Activated CD4-positive, alpha-beta memory T cell treated with anti-CD3 and anti-CD28 coated beads, Interleukin-2, amount 10 ng/mL, durations not matched to agents 7 days and 5 days (primary cell): ENCODE results near the gene DNAJC7. TPM values are rescaled to one million over a fixed set of nuclear protein-coding genes. Genes with fewer than 3 reads are reported as not detected.

ENCODE experiments used
- CTCF ChIA-PET: fragments of 350-600 bp; sonication (Branson Sonifier 250); formaldehyde crosslinking; loops from one replicate; lab custom pipeline; 2021; ENCODE audit warnings: antibody characterized with exemption, inconsistent platforms; lab: Charles Lee
- POLR2A ChIA-PET: fragments of 350-600 bp; sonication (Branson Sonifier 250); formaldehyde crosslinking; loops from one replicate; lab custom pipeline; 2021; ENCODE audit warnings: antibody characterized with exemption; lab: Charles Lee
- DNase-seq: peaks from one replicate; pipeline ENCODE4 v3.0.0-alpha.2; 2020
- H3K27ac Mint-ChIP-seq: one replicate; pipeline ENCODE4 v1.8.0; 2021; ENCODE audit warnings: mild to moderate bottlenecking, mixed read lengths
- H3K27me3 Mint-ChIP-seq: one replicate; pipeline ENCODE4 v1.8.0; 2021; ENCODE audit warnings: mixed read lengths
- H3K36me3 Mint-ChIP-seq: one replicate; pipeline ENCODE4 v1.8.0; 2021; ENCODE audit warnings: low read depth, mixed read lengths
- H3K4me1 Mint-ChIP-seq: one replicate; pipeline ENCODE4 v1.8.0; 2021; ENCODE audit warnings: mixed read lengths
- H3K4me3 Mint-ChIP-seq: one replicate; pipeline ENCODE4 v1.8.0; 2021; ENCODE audit warnings: mild to moderate bottlenecking, mixed read lengths
- H3K9me3 Mint-ChIP-seq: one replicate; pipeline ENCODE4 v1.8.0; 2021; ENCODE audit warnings: mixed read lengths
- total RNA-seq, 2 experiments: library from RNA; stranded (reverse); gene quantifications; one replicate each; pipeline ENCODE4 v1.2.3, GENCODE V29; 2021

Gene DNAJC7, protein sequence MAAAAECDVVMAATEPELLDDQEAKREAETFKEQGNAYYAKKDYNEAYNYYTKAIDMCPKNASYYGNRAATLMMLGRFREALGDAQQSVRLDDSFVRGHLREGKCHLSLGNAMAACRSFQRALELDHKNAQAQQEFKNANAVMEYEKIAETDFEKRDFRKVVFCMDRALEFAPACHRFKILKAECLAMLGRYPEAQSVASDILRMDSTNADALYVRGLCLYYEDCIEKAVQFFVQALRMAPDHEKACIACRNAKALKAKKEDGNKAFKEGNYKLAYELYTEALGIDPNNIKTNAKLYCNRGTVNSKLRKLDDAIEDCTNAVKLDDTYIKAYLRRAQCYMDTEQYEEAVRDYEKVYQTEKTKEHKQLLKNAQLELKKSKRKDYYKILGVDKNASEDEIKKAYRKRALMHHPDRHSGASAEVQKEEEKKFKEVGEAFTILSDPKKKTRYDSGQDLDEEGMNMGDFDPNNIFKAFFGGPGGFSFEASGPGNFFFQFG
- 10 to 100 TPM; 88.7 to 95.1 TPM for total RNA-seq

GRCh38 chr17:42016941-42017865, at the start of gene DNAJC7:
TSS of gene DNAJC7 (minus strand) at chr17:42017439. CDS start at chr17:42017416, 23 bp downstream.
- no peaks in the 10 kb centered on the region for H3K9me3 Mint-ChIP-seq
- peak within 1 kb of the TSS; percentile 97 for H3K27ac Mint-ChIP-seq
- peak; percentile 91 for DNase-seq
- CTCF ChIA-PET, result interaction anchor here (0.7 to 4.8 kb wide), 23 partner anchors 8 to 205 kb away, joined by 3 to 70 read pairs (median 5); partner anchors contain the start of genes ACLY, CNP, DHX58 and KCNH4
- peaks cover 65% of the 10 kb centered on the region for H3K4me1 Mint-ChIP-seq
- POLR2A ChIA-PET, result interaction anchor here (0.6 to 12.8 kb wide), 39 partner anchors 8 to 981 kb away, joined by 3 to 237 read pairs (median 4); partner anchors contain the start of genes ACLY, CNP, DHX58 and EIF1
- peaks cover 35% of the 10 kb centered on the region for H3K36me3 Mint-ChIP-seq
- peak within 1 kb of the TSS; percentile 99 for H3K4me3 Mint-ChIP-seq
- H3K27me3 Mint-ChIP-seq, result no peaks in the 10 kb centered on the region

DNA sequence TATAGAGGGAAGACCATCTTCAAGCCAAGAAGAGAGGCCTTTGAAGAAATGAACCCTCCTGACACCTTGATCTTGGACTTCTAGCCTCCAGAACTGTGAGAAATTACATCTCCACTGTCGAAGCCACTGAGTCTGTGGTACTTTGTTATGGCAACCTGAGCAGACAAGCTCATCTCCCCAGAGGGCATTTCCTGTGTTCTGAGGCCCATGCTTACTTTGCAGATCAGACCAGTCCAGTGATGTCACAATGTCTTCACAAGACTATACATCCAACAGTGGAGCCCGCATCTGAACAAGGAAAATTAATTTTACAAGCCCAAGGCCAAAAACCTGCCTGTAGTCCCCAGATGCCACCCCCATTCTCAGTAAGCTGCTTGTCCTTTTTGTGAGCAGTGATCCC, 48.0 kb upstream of the DNAJC7 start:
- DNase-seq, result no peak
- peaks cover 15% of the 10 kb centered on the region for H3K4me1 Mint-ChIP-seq
- no peak overlapping the region for H3K4me3 Mint-ChIP-seq
- H3K27me3 Mint-ChIP-seq, result no peaks in the 10 kb centered on the region
- no peaks in the 10 kb centered on the region for H3K36me3 Mint-ChIP-seq
- CTCF ChIA-PET, result interaction anchor here (0.7 to 4.2 kb wide), 14 partner anchors 9 to 101 kb away, joined by 3 to 32 read pairs (median 4); partner anchors contain the start of genes DHX58, DNAJC7, KAT2A and NKIRAS2
- no peaks in the 10 kb centered on the region for H3K9me3 Mint-ChIP-seq
- POLR2A ChIA-PET, result interaction anchor here (1.1 to 1.9 kb wide), 5 partner anchors 12 to 55 kb away, joined by 3 to 8 read pairs (median 5); partner anchors contain the start of genes DHX58 and DNAJC7
- H3K27ac Mint-ChIP-seq, result no peak overlapping the region

GRCh38 chr17:42062681-42063080, 45.4 kb upstream of the DNAJC7 start:
- peaks cover 15% of the 10 kb centered on the region for H3K4me1 Mint-ChIP-seq
- H3K9me3 Mint-ChIP-seq, result no peaks in the 10 kb centered on the region

GRCh38 chr17:42061646-42062487, 44.6 kb upstream of the DNAJC7 start:
- H3K27ac Mint-ChIP-seq, result no peak overlapping the region
- DNase-seq, result no peak
- CTCF ChIA-PET, result interaction anchor here (1.5 kb wide), 1 partner anchor 42 kb away, joined by 4 read pairs; the partner anchor contains the start of gene NKIRAS2
- H3K9me3 Mint-ChIP-seq, result no peaks in the 10 kb centered on the region
- H3K4me3 Mint-ChIP-seq, result no peak overlapping the region
- POLR2A ChIA-PET, result interaction anchor here (1.2 to 1.4 kb wide), 2 partner anchors 42 to 51 kb away, joined by 4 to 5 read pairs; partner anchors contain the start of gene DHX58
- H3K36me3 Mint-ChIP-seq, result no peaks in the 10 kb centered on the region
- peaks cover 15% of the 10 kb centered on the region for H3K4me1 Mint-ChIP-seq
- H3K27me3 Mint-ChIP-seq, result peaks cover 2% of the 10 kb centered on the region

More at GRCh38 chr17:42062681-42063080, 45.4 kb upstream of the DNAJC7 start:
- Mint-ChIP-seq H3K27ac (no peak overlapping the region), H3K36me3 (no peaks in the 10 kb centered on the region), H3K4me3 (no peak overlapping the region), H3K27me3 (no peaks in the 10 kb centered on the region)
- no peak for DNase-seq
- CTCF ChIA-PET, result interaction anchor here (1.5 kb wide), 1 partner anchor 37 kb away, joined by 3 read pairs; no protein-coding TSS in a partner anchor
- POLR2A ChIA-PET, result interaction anchor here (1.2 kb wide), 1 partner anchor 50 kb away, joined by 4 read pairs; the partner anchor contains the start of gene DHX58

GRCh38 chr17:42060231-42060630, 43.0 kb upstream of the DNAJC7 start:
- no peaks in the 10 kb centered on the region for H3K9me3 Mint-ChIP-seq
- no peak overlapping the region for H3K4me3 Mint-ChIP-seq
- ChIA-PET CTCF (interaction anchor here (1.5 kb wide), 1 partner anchor 40 kb away, joined by 4 read pairs; the partner anchor contains the start of gene NKIRAS2), POLR2A (interaction anchor here (1.2 kb wide), 1 partner anchor 12 kb away, joined by 3 read pairs; no protein-coding TSS in a partner anchor)
- peaks cover 14% of the 10 kb centered on the region for H3K4me1 Mint-ChIP-seq
- H3K27me3 Mint-ChIP-seq, result peaks cover 8% of the 10 kb centered on the region
- H3K27ac Mint-ChIP-seq, result no peak overlapping the region
- no peak for DNase-seq
- H3K36me3 Mint-ChIP-seq, result no peaks in the 10 kb centered on the region

DNA sequence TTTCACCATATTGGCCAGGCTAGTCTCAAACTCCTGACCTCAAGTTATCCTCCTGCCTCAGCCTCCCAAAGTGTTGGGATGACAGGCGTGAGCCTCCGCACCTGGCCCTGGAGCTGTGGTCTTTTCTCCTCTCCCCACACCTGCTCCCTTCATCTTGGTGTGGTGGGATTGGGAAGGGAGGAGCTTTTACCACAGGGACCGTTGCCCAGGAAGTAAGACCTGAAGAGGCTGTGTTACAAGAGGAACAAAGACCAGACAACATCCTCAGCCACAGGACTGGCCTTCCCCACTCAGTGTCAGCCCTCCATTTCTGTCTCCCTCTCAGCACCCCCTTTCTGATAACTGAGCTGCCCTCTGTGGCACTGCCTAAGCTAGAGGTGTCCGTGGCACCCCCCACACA, 42.6 kb upstream of the DNAJC7 start:
- ChIA-PET POLR2A (no interaction called here), CTCF (no interaction called here)
- H3K4me1 Mint-ChIP-seq, result peaks cover 11% of the 10 kb centered on the region
- DNase-seq, result no peak
- no peaks in the 10 kb centered on the region for H3K9me3 Mint-ChIP-seq
- no peak overlapping the region for H3K27ac Mint-ChIP-seq
- H3K36me3 Mint-ChIP-seq, result no peaks in the 10 kb centered on the region
- H3K4me3 Mint-ChIP-seq, result no peak overlapping the region
- H3K27me3 Mint-ChIP-seq, result peaks cover 12% of the 10 kb centered on the region

DNA sequence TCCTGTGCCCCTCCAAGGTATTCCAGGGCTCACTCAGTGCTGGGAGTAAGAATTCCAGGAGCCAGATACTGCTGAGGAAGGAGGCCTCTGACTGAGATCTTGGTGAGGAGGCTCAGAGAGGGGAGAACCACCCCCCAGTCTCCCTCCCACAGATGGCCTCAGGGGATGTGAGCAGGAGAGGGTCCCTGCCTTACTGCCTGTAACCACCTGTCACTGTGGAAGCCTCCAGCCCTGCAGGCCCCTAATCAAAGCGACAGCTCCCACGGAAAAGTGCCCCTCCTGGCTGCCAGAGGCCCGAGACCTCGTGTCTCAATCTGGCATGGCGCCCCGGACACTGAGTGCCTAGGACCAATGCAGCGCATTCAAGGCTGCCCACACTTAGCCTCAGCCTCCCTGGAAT, 40.8 kb upstream of the DNAJC7 start:
- no peak overlapping the region for H3K27ac Mint-ChIP-seq

GRCh38 chr17:42056635-42057034, 39.4 kb upstream of the DNAJC7 start:
- ChIA-PET POLR2A (no interaction called here), CTCF (interaction anchor here (1.2 to 1.8 kb wide), 3 partner anchors 9 to 59 kb away, joined by 3 to 4 read pairs (median 4); partner anchors contain the start of gene NKIRAS2)
- no peak overlapping the region for H3K27ac Mint-ChIP-seq
- H3K27me3 Mint-ChIP-seq, result peaks cover 34% of the 10 kb centered on the region
- H3K4me3 Mint-ChIP-seq, result no peak overlapping the region
- DNase-seq, result no peak
- H3K9me3 Mint-ChIP-seq, result no peaks in the 10 kb centered on the region
- no peaks in the 10 kb centered on the region for H3K36me3 Mint-ChIP-seq
- no peaks in the 10 kb centered on the region for H3K4me1 Mint-ChIP-seq

More for the DNA sequence above, 40.8 kb upstream of the DNAJC7 start:
- ChIA-PET POLR2A (no interaction called here), CTCF (no interaction called here)
- Mint-ChIP-seq H3K27me3 (peaks cover 21% of the 10 kb centered on the region), H3K4me1 (no peaks in the 10 kb centered on the region), H3K9me3 (no peaks in the 10 kb centered on the region), H3K36me3 (no peaks in the 10 kb centered on the region), H3K4me3 (no peak overlapping the region)
- no peak for DNase-seq

DNA sequence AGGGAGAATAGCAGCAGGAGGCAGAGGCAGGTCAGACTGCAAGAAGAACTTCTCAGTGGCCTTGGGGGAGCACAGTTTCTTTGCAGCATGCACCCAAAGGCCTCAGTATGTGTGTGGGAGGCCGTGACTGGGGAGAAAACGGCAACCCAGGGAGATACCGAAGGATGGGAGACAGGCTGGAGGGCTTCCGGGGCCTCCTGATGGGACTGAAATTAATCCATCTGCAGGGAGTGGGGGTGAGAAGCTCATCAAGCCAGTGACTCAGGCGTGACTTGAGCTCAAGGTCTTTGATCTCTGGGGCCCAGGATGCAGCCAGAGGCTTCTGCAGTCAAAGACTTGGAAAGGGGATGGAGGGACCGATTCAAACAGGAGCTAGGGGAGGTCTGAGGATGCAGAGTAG, 38.3 kb upstream of the DNAJC7 start:
- Mint-ChIP-seq H3K9me3 (no peaks in the 10 kb centered on the region), H3K27me3 (peaks cover 44% of the 10 kb centered on the region), H3K4me1 (peaks cover 5% of the 10 kb centered on the region), H3K36me3 (no peaks in the 10 kb centered on the region), H3K4me3 (no peak overlapping the region), H3K27ac (no peak overlapping the region)
- ChIA-PET CTCF (interaction anchor here (1.2 to 1.6 kb wide), 2 partner anchors 10 to 60 kb away, joined by 3 read pairs; no protein-coding TSS in a partner anchor), POLR2A (no interaction called here)
- no peak for DNase-seq

GRCh38 chr17:42055027-42055426, 37.8 kb upstream of the DNAJC7 start:
- POLR2A ChIA-PET, result no interaction called here
- peaks cover 5% of the 10 kb centered on the region for H3K4me1 Mint-ChIP-seq

GRCh38 chr17:42053731-42054500, 36.7 kb upstream of the DNAJC7 start:
- POLR2A ChIA-PET, result no interaction called here
- Mint-ChIP-seq H3K27ac (no peak overlapping the region), H3K9me3 (no peaks in the 10 kb centered on the region), H3K36me3 (no peaks in the 10 kb centered on the region), H3K27me3 (peaks cover 56% of the 10 kb centered on the region), H3K4me1 (peaks cover 8% of the 10 kb centered on the region), H3K4me3 (no peak overlapping the region)
- DNase-seq, result no peak
- CTCF ChIA-PET, result no interaction called here

More at GRCh38 chr17:42055027-42055426, 37.8 kb upstream of the DNAJC7 start:
- peaks cover 45% of the 10 kb centered on the region for H3K27me3 Mint-ChIP-seq
- DNase-seq, result no peak
- H3K9me3 Mint-ChIP-seq, result no peaks in the 10 kb centered on the region
- H3K4me3 Mint-ChIP-seq, result no peak overlapping the region
- no peaks in the 10 kb centered on the region for H3K36me3 Mint-ChIP-seq
- CTCF ChIA-PET, result interaction anchor here (1.6 kb wide), 1 partner anchor 11 kb away, joined by 3 read pairs; no protein-coding TSS in a partner anchor
- no peak overlapping the region for H3K27ac Mint-ChIP-seq
